ENCODE data around the gene ZBTB16.

- no peak for TF ChIP-seq POLR2A (IDR thresholded peaks at IDR 0.05)
- TF ChIP-seq, protein P1, sequence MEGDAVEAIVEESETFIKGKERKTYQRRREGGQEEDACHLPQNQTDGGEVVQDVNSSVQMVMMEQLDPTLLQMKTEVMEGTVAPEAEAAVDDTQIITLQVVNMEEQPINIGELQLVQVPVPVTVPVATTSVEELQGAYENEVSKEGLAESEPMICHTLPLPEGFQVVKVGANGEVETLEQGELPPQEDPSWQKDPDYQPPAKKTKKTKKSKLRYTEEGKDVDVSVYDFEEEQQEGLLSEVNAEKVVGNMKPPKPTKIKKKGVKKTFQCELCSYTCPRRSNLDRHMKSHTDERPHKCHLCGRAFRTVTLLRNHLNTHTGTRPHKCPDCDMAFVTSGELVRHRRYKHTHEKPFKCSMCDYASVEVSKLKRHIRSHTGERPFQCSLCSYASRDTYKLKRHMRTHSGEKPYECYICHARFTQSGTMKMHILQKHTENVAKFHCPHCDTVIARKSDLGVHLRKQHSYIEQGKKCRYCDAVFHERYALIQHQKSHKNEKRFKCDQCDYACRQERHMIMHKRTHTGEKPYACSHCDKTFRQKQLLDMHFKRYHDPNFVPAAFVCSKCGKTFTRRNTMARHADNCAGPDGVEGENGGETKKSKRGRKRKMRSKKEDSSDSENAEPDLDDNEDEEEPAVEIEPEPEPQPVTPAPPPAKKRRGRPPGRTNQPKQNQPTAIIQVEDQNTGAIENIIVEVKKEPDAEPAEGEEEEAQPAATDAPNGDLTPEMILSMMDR (IDR thresholded peaks at IDR 0.05) = no peak
- TF ChIP-seq POLR2AphosphoS5 (IDR thresholded peaks at IDR 0.05) = no peak
Measured at GRCh38 chr11:114039551-114039950, 20.0 kb upstream of the ZBTB16 start.
